ENCODE data around the gene AGAP1.

AGAP1 gene

DNA sequence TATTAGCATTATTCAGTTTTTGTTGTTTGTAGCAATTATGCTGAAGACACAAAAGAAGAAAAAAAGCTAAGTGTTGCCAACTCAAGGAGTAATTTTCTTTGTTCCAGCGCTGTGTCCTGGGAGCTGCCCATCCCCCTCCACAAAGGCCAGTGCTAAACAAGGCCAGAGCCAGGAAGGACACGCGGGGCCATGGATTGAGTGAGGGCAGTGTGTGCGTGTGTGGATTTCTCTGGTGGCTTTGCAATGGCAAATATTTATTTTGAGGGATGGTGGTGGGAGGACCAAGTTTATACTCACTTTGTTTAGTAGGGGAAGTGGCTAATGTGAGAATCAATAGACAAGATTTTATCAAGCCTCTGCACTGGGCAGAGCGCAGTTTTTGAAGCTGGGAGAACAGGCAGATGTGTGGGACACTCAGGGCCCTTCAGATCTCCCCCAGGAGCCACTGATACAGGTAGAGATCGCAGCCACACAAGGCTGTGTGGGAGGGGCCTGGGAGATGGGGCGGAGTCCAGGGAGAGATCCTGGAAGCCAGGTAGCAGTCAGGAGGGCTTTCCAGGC, 11.4 kb downstream of the AGAP1 start:
- DNase-seq (ENCODE audit: insufficient read length, low spot score) (no peak), FAIRE-seq (no peak)
- no peak for TF ChIP-seq POLR2AphosphoS5 (IDR thresholded peaks at IDR 0.05; ENCODE audit: low read depth, low read length)
- no peak for TF ChIP-seq SPI1 (IDR thresholded peaks at IDR 0.05; ENCODE audit: low read depth, low read length)
- no peak for TF ChIP-seq POLR2A (IDR thresholded peaks at IDR 0.05; ENCODE audit: low read depth, low read length)
- no peak for TF ChIP-seq TAF1 (IDR thresholded peaks at IDR 0.05; ENCODE audit: low read depth, low read length)
- no peak for TF ChIP-seq POU2F2 (IDR thresholded peaks at IDR 0.05; ENCODE audit: low read depth, low read length)
- TF ChIP-seq PAX5 (IDR thresholded peaks at IDR 0.05; ENCODE audit: insufficient read depth, low read length, severe bottlenecking) = no peak

GRCh38 chr2:235506291-235506996, 12.6 kb downstream of the AGAP1 start:
- no peak for TF ChIP-seq POLR2AphosphoS5 (IDR thresholded peaks at IDR 0.05; ENCODE audit: low read depth, low read length)
- no peak for TF ChIP-seq SPI1 (IDR thresholded peaks at IDR 0.05; ENCODE audit: low read depth, low read length)
- no peak for TF ChIP-seq TAF1 (IDR thresholded peaks at IDR 0.05; ENCODE audit: low read depth, low read length)
- no peak for TF ChIP-seq POLR2A (IDR thresholded peaks at IDR 0.05; ENCODE audit: low read depth, low read length)
- no peak for TF ChIP-seq PAX5 (IDR thresholded peaks at IDR 0.05; ENCODE audit: insufficient read depth, low read length, severe bottlenecking)
- no peak for TF ChIP-seq POU2F2 (IDR thresholded peaks at IDR 0.05; ENCODE audit: low read depth, low read length)
- FAIRE-seq (no peak), DNase-seq (ENCODE audit: insufficient read length, low spot score) (no peak)

GRCh38 chr2:235506997-235507615, 13.3 kb downstream of the AGAP1 start:
- DNase-seq (ENCODE audit: insufficient read length, low spot score) = no peak
- no peak for FAIRE-seq
- TF ChIP-seq POLR2AphosphoS5 (IDR thresholded peaks at IDR 0.05; ENCODE audit: low read depth, low read length) (no peak), PAX5 (IDR thresholded peaks at IDR 0.05; ENCODE audit: insufficient read depth, low read length, severe bottlenecking) (no peak), TAF1 (IDR thresholded peaks at IDR 0.05; ENCODE audit: low read depth, low read length) (no peak), POLR2A (IDR thresholded peaks at IDR 0.05; ENCODE audit: low read depth, low read length) (no peak), SPI1 (IDR thresholded peaks at IDR 0.05; ENCODE audit: low read depth, low read length) (no peak), POU2F2 (IDR thresholded peaks at IDR 0.05; ENCODE audit: low read depth, low read length) (no peak)

DNA sequence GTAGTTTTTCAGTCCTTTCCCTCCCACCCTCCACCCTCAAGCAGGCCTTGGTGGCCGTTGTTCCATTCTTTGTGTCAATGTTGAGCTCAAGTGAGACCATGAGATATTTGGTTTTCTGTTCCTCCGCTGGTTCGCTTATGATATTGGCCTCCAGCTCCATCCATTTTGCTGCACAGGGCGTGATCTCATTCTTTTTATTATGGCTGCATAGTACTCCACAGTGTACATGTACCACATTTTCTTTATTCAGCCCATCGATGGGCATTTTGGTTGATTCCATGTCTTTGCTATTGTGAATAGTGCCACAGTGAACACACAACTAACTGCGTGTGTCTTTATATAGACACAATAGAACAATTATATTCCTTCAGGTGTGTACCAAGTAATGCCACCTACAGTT, 14.1 kb downstream of the AGAP1 start:
- no peak for FAIRE-seq
- DNase-seq (ENCODE audit: insufficient read length, low spot score) = no peak
- TF ChIP-seq PAX5 (IDR thresholded peaks at IDR 0.05; ENCODE audit: insufficient read depth, low read length, severe bottlenecking) (no peak), POLR2A (IDR thresholded peaks at IDR 0.05; ENCODE audit: low read depth, low read length) (no peak), SPI1 (IDR thresholded peaks at IDR 0.05; ENCODE audit: low read depth, low read length) (no peak), POU2F2 (IDR thresholded peaks at IDR 0.05; ENCODE audit: low read depth, low read length) (no peak), POLR2AphosphoS5 (IDR thresholded peaks at IDR 0.05; ENCODE audit: low read depth, low read length) (no peak), TAF1 (IDR thresholded peaks at IDR 0.05; ENCODE audit: low read depth, low read length) (no peak)

DNA sequence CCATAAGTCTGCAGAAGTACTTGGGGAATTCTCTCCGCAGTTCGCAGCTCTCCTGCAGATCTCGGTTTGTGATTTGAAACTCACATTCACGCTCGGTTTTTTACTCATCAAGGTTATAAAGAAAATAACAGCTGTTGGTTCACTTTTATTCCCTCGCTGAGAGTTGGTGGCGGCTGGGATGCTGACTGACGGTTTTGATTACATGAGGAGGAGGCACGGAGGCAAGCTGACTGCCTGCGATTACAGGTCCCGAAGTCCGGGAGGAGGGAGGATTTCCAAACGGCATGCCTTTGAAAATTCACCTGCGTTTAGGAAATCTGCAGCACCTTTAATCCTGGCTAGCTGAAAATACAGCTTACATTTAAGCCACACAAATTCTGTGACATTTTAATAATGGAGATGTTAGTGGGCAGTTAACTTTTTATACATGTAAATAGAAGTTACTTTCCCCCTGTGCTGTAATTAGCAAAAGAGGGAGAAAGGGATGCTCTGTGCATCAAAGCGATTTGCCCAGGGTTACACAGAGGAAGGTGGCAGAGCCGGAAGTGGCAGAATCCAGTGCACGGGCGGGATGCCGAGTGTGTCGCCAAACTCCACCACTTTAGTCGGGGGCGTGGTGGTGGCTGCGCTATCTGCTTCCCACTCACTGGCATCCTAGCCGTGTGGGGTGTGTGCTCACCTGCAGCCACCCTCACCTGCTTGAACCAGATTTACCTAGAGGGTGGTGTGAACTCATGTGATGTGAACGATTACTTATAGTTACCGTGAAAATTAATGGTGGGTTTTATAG, 14.7 kb downstream of the AGAP1 start:
- FAIRE-seq (no peak), DNase-seq (ENCODE audit: insufficient read length, low spot score) (no peak)
- TF ChIP-seq POLR2AphosphoS5 (IDR thresholded peaks at IDR 0.05; ENCODE audit: low read depth, low read length) (no peak), POU2F2 (IDR thresholded peaks at IDR 0.05; ENCODE audit: low read depth, low read length) (no peak), SPI1 (IDR thresholded peaks at IDR 0.05; ENCODE audit: low read depth, low read length) (no peak)

DNA sequence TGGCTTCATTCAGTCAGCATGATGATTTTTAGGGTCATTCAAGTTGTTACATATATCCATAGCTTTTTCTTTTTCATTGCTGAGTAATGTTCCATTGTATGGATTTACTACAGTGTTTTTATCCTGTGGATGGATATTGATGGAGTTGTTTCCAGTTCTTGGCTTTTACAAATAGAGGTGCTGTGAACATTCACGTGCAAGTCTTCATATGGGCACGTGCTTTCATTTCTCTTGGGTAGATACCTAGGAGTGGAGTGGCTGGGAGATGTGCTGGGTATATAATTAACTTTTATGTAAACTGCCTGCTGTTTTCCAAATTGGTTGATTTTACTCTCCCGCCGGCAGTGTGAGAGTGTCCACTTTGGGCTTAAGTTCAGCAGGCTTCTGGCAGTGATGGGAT, 16.5 kb downstream of the AGAP1 start:
- DNase-seq (ENCODE audit: insufficient read length, low spot score) = no peak
- no peak for FAIRE-seq
- TF ChIP-seq SPI1 (IDR thresholded peaks at IDR 0.05; ENCODE audit: low read depth, low read length) (no peak), POLR2A (IDR thresholded peaks at IDR 0.05; ENCODE audit: low read depth, low read length) (no peak), PAX5 (IDR thresholded peaks at IDR 0.05; ENCODE audit: insufficient read depth, low read length, severe bottlenecking) (no peak), TAF1 (IDR thresholded peaks at IDR 0.05; ENCODE audit: low read depth, low read length) (no peak), POLR2AphosphoS5 (IDR thresholded peaks at IDR 0.05; ENCODE audit: low read depth, low read length) (no peak), POU2F2 (IDR thresholded peaks at IDR 0.05; ENCODE audit: low read depth, low read length) (no peak)

GRCh38 chr2:235511187-235511661, 17.4 kb downstream of the AGAP1 start:
- no peak for TF ChIP-seq POLR2AphosphoS5 (IDR thresholded peaks at IDR 0.05; ENCODE audit: low read depth, low read length)
- TF ChIP-seq TAF1 (IDR thresholded peaks at IDR 0.05; ENCODE audit: low read depth, low read length) = no peak
- TF ChIP-seq POLR2A (IDR thresholded peaks at IDR 0.05; ENCODE audit: low read depth, low read length) = no peak
- no peak for TF ChIP-seq SPI1 (IDR thresholded peaks at IDR 0.05; ENCODE audit: low read depth, low read length)
- TF ChIP-seq PAX5 (IDR thresholded peaks at IDR 0.05; ENCODE audit: insufficient read depth, low read length, severe bottlenecking) = no peak
- no peak for TF ChIP-seq POU2F2 (IDR thresholded peaks at IDR 0.05; ENCODE audit: low read depth, low read length)
- FAIRE-seq = no peak
- DNase-seq (ENCODE audit: insufficient read length, low spot score) = no peak

DNA sequence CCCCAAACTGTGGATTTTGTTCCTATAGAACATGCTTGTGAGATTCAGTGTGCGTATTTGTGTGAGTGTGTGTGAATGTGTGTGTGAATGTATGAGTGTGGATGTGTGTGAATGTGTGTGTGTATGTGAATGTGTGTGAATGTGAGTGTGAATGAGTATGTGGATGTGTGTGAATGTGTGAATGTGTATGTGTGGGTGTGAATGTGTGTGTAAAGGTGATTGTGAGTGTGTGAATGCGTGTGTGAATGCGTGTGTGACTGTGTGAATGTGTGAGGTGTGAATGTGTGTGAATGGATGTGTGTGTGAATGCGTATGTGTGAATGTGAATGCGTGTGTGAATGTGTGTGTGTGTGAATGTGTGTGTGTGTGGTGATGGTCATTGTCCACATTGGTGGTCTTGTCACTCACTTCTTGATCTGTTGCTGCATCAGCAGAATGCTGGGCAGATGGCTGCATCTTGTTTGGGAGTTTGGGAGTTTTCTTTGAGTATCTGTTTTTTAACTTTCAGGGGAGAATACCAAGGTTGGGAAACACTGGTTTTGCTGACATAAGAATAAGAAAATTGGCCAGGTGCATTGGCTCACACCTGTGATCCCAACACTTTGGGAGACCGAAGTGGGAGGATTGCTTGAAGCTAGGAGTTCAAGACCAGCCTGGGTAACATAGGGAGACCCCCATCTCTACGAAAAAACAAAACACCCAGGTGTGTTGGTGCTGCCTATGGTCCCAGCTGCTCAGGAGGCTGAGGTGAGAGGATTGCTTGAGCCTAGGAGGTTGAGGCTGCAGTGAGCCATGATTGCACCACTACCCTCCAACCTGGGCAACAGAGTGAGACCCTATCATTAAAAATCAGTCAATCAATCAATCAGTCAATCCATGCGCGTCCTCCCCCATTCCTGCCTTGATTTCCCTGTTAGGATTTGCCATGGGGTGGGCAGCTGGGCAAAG, 18.2 kb downstream of the AGAP1 start:
- DNase-seq (ENCODE audit: insufficient read length, low spot score) (no peak), FAIRE-seq (peak; percentile 55)
- no peak for TF ChIP-seq POU2F2 (IDR thresholded peaks at IDR 0.05; ENCODE audit: low read depth, low read length)
- no peak for TF ChIP-seq TAF1 (IDR thresholded peaks at IDR 0.05; ENCODE audit: low read depth, low read length)
- no peak for TF ChIP-seq POLR2AphosphoS5 (IDR thresholded peaks at IDR 0.05; ENCODE audit: low read depth, low read length)
- TF ChIP-seq POLR2A (IDR thresholded peaks at IDR 0.05; ENCODE audit: low read depth, low read length) = no peak
- no peak for TF ChIP-seq PAX5 (IDR thresholded peaks at IDR 0.05; ENCODE audit: insufficient read depth, low read length, severe bottlenecking)
- no peak for TF ChIP-seq SPI1 (IDR thresholded peaks at IDR 0.05; ENCODE audit: low read depth, low read length)
